Non-pigmented ciliary epithelial cell (primary cell): ENCODE results near the gene SOBP.
"Not testable (repeated sequence)": the region's sequence is repeated elsewhere in the genome, so short reads cannot be mapped to it uniquely, and the experiment has no call there.

Experiments used
- DNase-seq: peaks from one replicate; pipeline ENCODE4 v3.0.0-alpha.2; 2010; ENCODE audit warnings: low read depth

The SOBP gene

GRCh38 chr6:107488875-107489635, 862 bp upstream of the SOBP start:
- no peak for DNase-seq

DNA sequence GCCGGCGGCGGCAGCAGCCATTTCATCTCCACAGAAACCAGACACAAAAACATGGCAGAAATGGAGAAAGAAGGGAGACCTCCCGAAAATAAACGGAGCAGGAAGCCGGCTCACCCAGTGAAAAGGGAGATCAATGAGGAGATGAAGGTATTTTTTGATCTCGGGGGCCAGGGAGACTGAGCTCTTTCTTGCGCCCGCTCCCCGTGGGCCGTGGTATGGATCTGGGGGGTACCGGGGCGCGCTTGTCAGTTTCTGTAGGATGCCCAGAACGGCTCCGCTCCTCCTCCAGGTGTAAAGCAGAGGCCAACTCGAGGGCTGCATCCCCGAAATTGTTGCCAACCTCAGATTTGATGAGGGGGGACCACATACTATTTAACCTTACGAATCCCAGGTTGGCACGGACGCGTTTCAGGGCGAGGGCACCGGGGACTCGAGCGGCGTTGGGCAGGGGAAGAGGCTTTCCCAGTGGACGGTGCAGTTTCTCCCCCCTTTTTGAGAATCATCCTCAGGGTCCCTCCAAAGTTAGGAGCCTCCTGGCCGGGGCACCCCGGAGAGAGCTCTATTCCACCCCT, 735 bp downstream of the SOBP start:
- no peak for DNase-seq

- DNase-seq, result no peak
Observed at GRCh38 chr6:107491138-107491609, 1.3 kb downstream of the SOBP start.

GRCh38 chr6:107491760-107492660, 2.1 kb downstream of the SOBP start:
- no peak for DNase-seq

DNA sequence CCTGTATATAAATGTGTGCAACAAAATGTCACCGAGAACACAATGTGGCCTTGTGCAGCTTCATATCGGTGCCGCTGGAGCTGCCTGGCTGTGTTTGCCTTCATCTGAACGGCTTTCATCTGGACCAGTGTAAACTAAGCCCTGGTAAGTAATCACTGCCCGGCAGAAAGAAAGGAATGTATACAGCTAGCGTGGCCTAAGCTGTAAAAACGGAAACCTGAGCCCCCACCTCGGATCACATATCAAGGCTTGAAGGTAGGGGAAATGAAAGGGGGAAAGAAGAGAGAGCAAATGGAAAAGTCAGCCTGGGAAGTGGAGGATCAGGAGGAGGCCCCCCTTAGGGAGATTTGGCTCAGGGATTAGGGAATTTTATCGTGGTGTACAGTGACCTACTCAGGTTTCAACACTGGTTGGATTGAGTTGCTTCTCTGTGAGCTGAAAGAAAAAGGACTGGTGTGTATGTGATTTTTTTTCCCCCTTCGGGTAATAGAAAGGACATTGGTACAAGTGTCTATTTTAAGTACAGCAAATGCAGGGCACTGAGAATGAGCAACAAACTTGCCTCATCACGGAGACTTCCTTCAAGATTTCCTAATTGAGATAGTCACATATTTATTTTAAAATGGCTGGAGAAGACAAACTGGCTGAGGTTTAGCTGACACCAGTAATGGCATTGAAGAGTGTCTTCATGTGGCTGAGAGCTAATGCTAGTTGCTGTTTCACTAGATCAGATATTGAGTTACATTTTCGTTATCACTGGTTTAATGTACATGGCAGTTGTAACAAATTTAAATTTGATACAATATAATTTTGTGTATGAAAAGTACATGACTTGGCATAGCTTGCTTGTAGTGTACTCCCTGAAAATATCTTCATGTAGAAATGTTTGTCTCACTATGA, 3.5 kb downstream of the SOBP start:
- no peak for DNase-seq

DNA sequence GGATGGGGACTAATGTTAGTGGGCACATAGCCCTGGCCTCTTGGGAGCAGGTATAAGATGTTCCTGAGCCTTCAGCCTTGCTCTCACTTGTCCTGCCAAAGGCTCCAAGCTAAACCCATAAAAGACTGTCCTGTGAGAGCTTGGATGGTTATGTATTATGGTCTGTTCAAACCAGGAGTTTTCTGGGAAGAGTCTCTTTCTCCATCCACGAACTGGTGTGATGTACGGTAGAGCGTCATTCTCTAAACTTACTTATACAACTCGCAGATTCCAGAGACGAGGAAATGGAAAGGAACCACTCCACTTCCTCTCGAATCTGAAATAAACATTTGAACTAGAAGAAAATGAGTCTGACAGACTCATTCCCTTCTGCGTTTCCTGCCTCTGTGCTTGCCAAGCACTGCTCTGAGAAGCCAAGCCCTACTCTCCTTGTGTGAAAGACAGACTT, 5.3 kb downstream of the SOBP start:
- no peak for DNase-seq

GRCh38 chr6:107495971-107496370, 6.1 kb downstream of the SOBP start:
- DNase-seq, result no peak

GRCh38 chr6:107496892-107497684, 7.2 kb downstream of the SOBP start:
- no peak for DNase-seq

GRCh38 chr6:107504270-107505026, 14.5 kb downstream of the SOBP start:
- DNase-seq, result no peak

DNA sequence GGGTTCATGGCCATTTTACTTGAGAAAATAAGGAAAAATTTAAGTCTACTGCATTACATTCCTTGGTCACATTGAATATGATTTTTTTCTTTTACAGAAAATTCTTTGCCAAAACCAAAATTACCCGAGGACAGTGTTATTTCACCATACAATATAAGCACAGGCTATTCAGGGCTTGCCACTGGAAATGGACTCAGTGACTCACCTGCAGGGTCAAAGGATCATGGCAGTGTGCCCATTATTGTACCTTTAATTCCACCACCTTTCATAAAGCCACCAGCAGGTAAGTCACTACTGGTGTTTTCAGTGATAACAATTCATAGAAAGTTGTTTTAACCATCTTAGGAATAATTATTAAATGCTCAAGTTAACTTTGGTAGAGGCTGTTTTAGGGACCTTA, 16.2 kb downstream of the SOBP start:
- no peak for DNase-seq

GRCh38 chr6:107509506-107509905, 19.6 kb downstream of the SOBP start:
- DNase-seq, result no peak

- no peak for DNase-seq
Observed at GRCh38 chr6:107510108-107510507, 20.2 kb downstream of the SOBP start.

GRCh38 chr6:107511511-107511993, 21.6 kb downstream of the SOBP start:
- DNase-seq, result no peak

DNA sequence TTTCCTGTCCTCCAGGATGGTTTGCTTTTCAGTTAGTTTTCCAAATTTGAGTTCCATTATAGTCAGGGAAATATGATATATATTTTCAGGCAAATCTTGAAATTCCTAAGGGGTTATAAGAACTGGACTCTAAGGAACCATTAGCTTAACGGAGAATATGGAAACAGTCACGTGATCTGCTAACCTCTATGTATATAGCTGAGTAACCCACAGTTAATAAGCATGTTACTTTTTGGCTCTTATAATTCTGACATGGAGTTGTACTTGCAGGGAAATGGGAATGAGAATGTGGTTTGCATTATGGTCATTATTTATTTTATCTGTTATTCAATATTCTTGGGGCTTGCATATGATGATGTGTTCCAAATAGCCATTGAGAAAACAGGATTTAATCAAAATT, 23.3 kb downstream of the SOBP start:
- no peak for DNase-seq

DNA sequence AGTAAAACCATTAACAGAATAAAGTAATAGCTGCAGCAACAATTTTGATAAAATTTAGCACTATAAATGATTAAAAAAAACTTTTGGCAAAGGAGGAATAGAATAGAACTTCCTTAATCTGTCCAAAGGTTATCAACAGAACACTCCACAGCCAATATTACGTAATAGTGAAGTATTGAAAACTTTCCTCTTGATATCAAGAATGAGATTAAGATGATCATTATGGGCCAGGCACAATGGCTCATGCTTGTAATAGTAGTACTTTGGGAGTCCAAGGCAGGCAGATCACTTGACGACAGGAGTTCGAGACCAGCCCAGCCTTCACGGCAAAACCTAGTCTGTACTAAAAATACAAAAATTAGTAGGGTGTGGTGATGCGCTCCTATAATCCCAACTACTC, 26.0 kb downstream of the SOBP start:
- no peak for DNase-seq

GRCh38 chr6:107517274-107517673, 27.4 kb downstream of the SOBP start:
- DNase-seq, result no peak

DNA sequence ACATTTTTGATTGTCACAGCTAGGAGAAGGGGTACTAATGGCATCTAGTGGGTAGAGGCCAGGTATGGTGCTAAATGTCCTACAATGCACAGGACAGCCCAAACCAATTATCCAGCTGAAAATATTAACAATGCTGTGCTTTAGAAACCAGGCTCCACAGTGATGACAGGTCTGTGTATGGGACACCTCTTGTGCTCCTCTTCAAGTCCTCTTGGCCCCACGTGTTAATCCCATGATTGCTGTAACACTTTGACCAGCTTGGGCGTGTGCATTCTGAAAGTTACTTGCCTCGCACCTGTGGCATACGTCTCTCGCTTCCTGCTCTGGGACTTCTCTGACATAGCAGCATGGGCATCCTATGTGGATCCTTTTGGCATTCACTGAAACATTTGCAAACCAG, 29.3 kb downstream of the SOBP start:
- not testable (repeated sequence) for DNase-seq

- DNase-seq, result not testable (repeated sequence)
Observed at GRCh38 chr6:107520706-107521105, 30.8 kb downstream of the SOBP start.

- no peak for DNase-seq
Observed at GRCh38 chr6:107523054-107523791, 33.3 kb downstream of the SOBP start.
